Measurements from ENCODE around the gene FBN1. TPM values are rescaled to one million over a fixed set of nuclear protein-coding genes. Genes with fewer than 3 reads are reported as not detected.
A peak's percentile ranks its signal among the peaks of the same experiment; 100 is the strongest.

The FBN1 gene
- total and polyA plus RNA-seq, 12 donors, result 5.6 to 84.6 (median 54.5) TPM

DNA sequence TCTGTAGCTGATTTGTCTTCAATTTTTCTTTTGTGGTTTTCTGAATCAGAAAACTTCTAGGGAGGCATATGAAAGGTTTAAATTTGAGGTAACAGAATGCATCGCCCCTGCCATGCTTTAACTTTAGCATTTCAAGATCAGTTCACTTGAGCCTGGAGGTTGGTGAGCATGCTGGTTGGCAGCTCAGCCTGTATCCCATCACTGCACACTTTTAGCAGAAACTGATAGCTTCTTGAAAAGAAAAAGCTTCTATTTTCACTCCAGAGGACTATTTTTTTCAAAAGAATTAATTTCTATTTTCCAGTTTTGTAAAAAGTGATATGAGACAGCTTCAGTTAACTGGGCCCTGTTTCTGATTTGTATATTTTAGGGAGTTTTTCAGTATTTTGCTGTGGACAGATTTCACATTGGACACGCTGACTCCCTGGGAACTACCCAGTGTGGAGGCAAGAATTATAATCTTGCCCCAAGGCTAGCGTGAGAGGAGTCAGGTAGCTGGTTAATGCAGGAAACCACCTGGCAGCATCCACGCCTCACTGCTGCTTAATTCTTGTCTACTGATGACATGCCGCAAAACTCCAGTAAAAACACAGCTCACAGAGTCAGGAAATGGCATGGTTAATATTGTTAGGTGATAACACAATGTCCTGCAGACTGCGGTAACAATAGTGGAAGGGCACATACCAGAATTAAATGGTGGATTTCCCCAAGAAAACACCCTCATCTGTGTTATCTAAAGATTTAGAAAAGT lies 242.9 kb downstream of the FBN1 start:
- DNase-seq, result no peak
- H3K4me3 ChIP-seq, result no peak overlapping the region
- no peaks in the 10 kb centered on the region for H3K9me3 ChIP-seq (replicated peaks in 1 of 3)
- no peaks in the 10 kb centered on the region for H3K27me3 ChIP-seq
- intact Hi-C loops (cut with DNase I), result no loop called here
- H3K4me1 ChIP-seq (replicated peaks in 1 of 2), result peaks cover 12 to 14% of the 10 kb centered on the region in 2 donors
- no peaks in the 10 kb centered on the region for H3K36me3 ChIP-seq (replicated peaks in 1 of 2)
- 89 to 92% (median 91%) methylated on average over 6 of the region's 6 CpGs for WGBS, 4 donors
- no peak for TF ChIP-seq POLR2A (IDR thresholded peaks at IDR 0.05)
- no peak overlapping the region for H3K27ac ChIP-seq

DNA sequence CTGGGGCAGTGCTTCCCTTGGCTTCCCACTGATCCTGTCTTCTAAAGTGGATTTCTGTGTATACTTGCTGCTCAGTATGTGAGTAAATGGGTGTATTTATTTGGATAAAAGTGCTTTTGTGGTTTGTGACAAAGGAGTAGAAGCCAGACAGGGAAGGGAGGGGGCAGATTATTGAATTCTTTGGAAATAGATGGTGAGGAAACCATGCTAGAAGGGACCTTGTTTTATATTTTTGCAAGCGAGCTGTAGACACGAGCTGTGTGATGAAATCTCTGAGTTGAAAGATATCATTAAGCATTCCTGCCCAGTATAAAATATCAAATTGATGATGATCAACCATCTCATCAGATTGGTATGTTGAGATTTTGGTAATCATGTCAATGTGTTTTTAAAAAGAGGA lies 245.4 kb downstream of the FBN1 start:
- Histone ChIP-seq H3K9me3 (replicated peaks in 1 of 3) (no peaks in the 10 kb centered on the region), H3K4me3 (no peak overlapping the region), H3K27ac (no peak overlapping the region), H3K36me3 (replicated peaks in 1 of 2) (no peaks in the 10 kb centered on the region), H3K4me1 (replicated peaks in 1 of 2) (peaks cover 5 to 9% of the 10 kb centered on the region in 2 donors), H3K27me3 (no peaks in the 10 kb centered on the region)
- intact Hi-C loops (cut with DNase I), result no loop called here
- 76 to 86% (median 81%) methylated on average over 2 of the region's 2 CpGs for WGBS, 4 donors
- no peak for DNase-seq
- TF ChIP-seq POLR2A (IDR thresholded peaks at IDR 0.05), result no peak
- TF ChIP-seq, protein P1, sequence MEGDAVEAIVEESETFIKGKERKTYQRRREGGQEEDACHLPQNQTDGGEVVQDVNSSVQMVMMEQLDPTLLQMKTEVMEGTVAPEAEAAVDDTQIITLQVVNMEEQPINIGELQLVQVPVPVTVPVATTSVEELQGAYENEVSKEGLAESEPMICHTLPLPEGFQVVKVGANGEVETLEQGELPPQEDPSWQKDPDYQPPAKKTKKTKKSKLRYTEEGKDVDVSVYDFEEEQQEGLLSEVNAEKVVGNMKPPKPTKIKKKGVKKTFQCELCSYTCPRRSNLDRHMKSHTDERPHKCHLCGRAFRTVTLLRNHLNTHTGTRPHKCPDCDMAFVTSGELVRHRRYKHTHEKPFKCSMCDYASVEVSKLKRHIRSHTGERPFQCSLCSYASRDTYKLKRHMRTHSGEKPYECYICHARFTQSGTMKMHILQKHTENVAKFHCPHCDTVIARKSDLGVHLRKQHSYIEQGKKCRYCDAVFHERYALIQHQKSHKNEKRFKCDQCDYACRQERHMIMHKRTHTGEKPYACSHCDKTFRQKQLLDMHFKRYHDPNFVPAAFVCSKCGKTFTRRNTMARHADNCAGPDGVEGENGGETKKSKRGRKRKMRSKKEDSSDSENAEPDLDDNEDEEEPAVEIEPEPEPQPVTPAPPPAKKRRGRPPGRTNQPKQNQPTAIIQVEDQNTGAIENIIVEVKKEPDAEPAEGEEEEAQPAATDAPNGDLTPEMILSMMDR (IDR thresholded peaks at IDR 0.05), result no peak

DNA sequence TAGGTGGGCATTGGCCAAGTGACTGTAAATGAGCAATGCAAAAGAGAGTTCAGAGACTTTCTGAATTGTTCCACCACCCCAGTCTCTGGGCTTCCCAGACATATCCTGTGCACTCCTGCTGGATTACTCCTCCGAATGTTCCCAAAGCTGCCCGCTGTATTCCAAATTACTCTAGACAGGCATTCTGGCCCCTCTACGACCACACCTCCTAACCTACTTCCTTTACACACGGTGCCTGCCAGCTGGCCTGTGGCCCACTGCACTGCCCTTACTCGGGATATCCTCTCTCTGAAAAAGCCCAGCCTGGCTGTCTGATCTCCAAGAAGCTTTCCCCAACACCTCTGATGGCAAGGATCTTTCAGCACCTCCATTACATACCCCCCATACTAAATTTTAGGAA lies 247.7 kb downstream of the FBN1 start:
- intact Hi-C loops (cut with DNase I), result no loop called here
- no peaks in the 10 kb centered on the region for H3K27me3 ChIP-seq
- TF ChIP-seq POLR2A (IDR thresholded peaks at IDR 0.05), result no peak
- TF ChIP-seq, protein P1 (IDR thresholded peaks at IDR 0.05), result no peak
- H3K9me3 ChIP-seq (replicated peaks in 1 of 3), result no peaks in the 10 kb centered on the region
- peak overlapping the region in 2 of 5 donors; percentile 26 to 58 for H3K27ac ChIP-seq
- peak; percentile 45 to 74 (median 59) for DNase-seq
- no peaks in the 10 kb centered on the region for H3K36me3 ChIP-seq (replicated peaks in 1 of 2)
- 24 to 31% (median 28%) methylated on average over 5 of the region's 5 CpGs for WGBS, 4 donors
- H3K4me1 ChIP-seq (replicated peaks in 1 of 2), result peaks cover 5 to 9% of the 10 kb centered on the region in 2 donors
- no peak overlapping the region for H3K4me3 ChIP-seq

DNA sequence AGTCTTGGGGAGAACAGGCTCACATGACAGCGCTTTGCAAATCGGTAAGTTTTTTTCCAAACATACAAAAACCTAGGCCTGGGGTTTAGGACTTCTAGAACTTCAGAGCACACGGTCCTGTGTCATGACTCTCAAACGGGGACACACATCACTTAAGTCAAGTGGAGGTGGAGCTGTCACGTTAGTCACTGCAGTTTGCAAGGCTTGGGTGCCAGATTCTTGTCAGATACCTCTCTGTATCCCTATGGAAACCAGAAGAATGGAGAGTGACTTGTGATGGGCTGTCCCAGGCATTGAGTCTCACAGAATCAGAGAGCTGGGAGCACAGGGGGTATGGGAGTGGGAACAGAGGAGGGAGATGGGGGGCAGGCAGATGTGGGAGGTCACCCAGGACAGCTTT lies 249.5 kb downstream of the FBN1 start:
- no peaks in the 10 kb centered on the region for H3K27me3 ChIP-seq
- TF ChIP-seq, protein P1 (IDR thresholded peaks at IDR 0.05), result no peak
- TF ChIP-seq POLR2A (IDR thresholded peaks at IDR 0.05), result no peak
- 75 to 89% (median 76%) methylated on average over 5 of the region's 5 CpGs for WGBS, 4 donors
- peaks cover 9 to 13% of the 10 kb centered on the region in 2 donors for H3K4me1 ChIP-seq (replicated peaks in 1 of 2)
- H3K36me3 ChIP-seq (replicated peaks in 1 of 2), result no peaks in the 10 kb centered on the region
- DNase-seq, result no peak
- H3K27ac ChIP-seq, result peak overlapping the region in 2 of 5 donors; percentile 3 to 8
- no peaks in the 10 kb centered on the region for H3K9me3 ChIP-seq (replicated peaks in 1 of 3)
- intact Hi-C loops (cut with DNase I), result no loop called here
- no peak overlapping the region for H3K4me3 ChIP-seq

Data from adrenal gland (tissue), 12 donors.